Hepatocyte (in vitro differentiated cells): ENCODE measurements around the gene APBA2. TPM values are rescaled to one million over a fixed set of nuclear protein-coding genes. Genes with fewer than 3 reads are reported as not detected.

Experiments used
- DNase-seq: peaks from one replicate; pipeline ENCODE4 v3.0.0-alpha.2; 2016; ENCODE audit warnings: low spot score
- H2AFZ ChIP-seq: fragments of 200-600 bp; sonication (generic); 2 replicates; pipeline ENCODE4 v1.6.0; 2016; ENCODE audit warnings: antibody characterized with exemption, mild to moderate bottlenecking
- H3K27ac ChIP-seq: fragments of 200-600 bp; sonication (generic); 2 replicates; pipeline ENCODE4 v1.5.1; 2016; ENCODE audit warnings: mild to moderate bottlenecking
- H3K27me3 ChIP-seq: fragments of 200-600 bp; sonication (generic); 2 replicates; pipeline ENCODE4 v1.6.1; 2016
- H3K36me3 ChIP-seq: fragments of 200-600 bp; sonication (generic); replicated peaks from 2 replicates; pipeline ENCODE4 v1.5.1; 2016; ENCODE audit warnings: low read depth; ENCODE audit not compliant: insufficient read depth
- H3K4me1 ChIP-seq: fragments of 200-600 bp; sonication (generic); 2 replicates; pipeline ENCODE4 v1.5.1; 2016; ENCODE audit warnings: mild to moderate bottlenecking, moderate library complexity; ENCODE audit not compliant: insufficient read depth
- H3K4me2 ChIP-seq: fragments of 200-600 bp; sonication (generic); 2 replicates; pipeline ENCODE4 v1.6.0; 2016
- H3K4me3 ChIP-seq: fragments of 200-600 bp; sonication (generic); 2 replicates; pipeline ENCODE4 v1.5.1; 2016; ENCODE audit warnings: mild to moderate bottlenecking
- H3K79me2 ChIP-seq: fragments of 200-600 bp; sonication (generic); 2 replicates; pipeline ENCODE4 v1.6.0; 2017; ENCODE audit warnings: mild to moderate bottlenecking
- H3K9me2 ChIP-seq: fragments of 200-600 bp; sonication (generic); replicated peaks from 2 replicates; pipeline ENCODE4 v1.6.0; 2017; ENCODE audit warnings: mild to moderate bottlenecking; ENCODE audit not compliant: insufficient read depth
- H3K9me3 ChIP-seq: fragments of 200-600 bp; sonication (generic); 2 replicates; pipeline ENCODE4 v1.5.1; 2016; ENCODE audit warnings: low read depth, mild to moderate bottlenecking
- H4K20me1 ChIP-seq: fragments of 200-600 bp; sonication (generic); 2 replicates; pipeline ENCODE4 v1.6.0; 2016; ENCODE audit warnings: mild to moderate bottlenecking; ENCODE audit not compliant: insufficient read depth, poor library complexity, severe bottlenecking
- EZH2 ChIP-seq: fragments of 200-600 bp; sonication (generic); IDR thresholded peaks from 2 replicates; pipeline ENCODE4 v1.6.1; 2016; ENCODE audit warnings: antibody characterized with exemption, mild to moderate bottlenecking, borderline replicate concordance
- EZH2phosphoT487 ChIP-seq: fragments of 200-600 bp; sonication (generic); IDR thresholded peaks from one replicate; pipeline ENCODE4 v1.6.1; 2018; ENCODE audit warnings: antibody characterized with exemption, mild to moderate bottlenecking, low read depth, moderate library complexity; ENCODE audit not compliant: unreplicated experiment, severe bottlenecking
- WGBS: methylation state at CpG from one replicate; pipeline ENCODE4 v1.1.6; 2016; ENCODE audit warnings: low lambda C conversion rate; ENCODE audit errors: missing lambda C conversion rate; 5-methylcytosine and 5-hydroxymethylcytosine counted together
- polyA plus RNA-seq: library from polyadenylated mRNA; unstranded; fragments of >200 nt; fragmentation: Nextera tagmentation; extraction: Ambion mirVana; gene quantifications from 2 replicates; pipeline ENCODE4 v1.2.1, GENCODE V29; 2016
- total RNA-seq: library from RNA; depleted of rRNA; stranded (reverse); fragments of >200 nt; gene quantifications from 2 replicates; pipeline ENCODE4 v1.2.3, GENCODE V29; 2014
- TF ChIP-seq, protein P1 (sequence below): fragments of 200-600 bp; sonication (generic); IDR thresholded peaks from 2 replicates; pipeline ENCODE4 v1.5.1; 2016; ENCODE audit warnings: antibody characterized with exemption, mild to moderate bottlenecking; ENCODE audit not compliant: poor library complexity

APBA2 gene
- total and polyA plus RNA-seq, 2 experiments from 2014 or later, result 8.4 to 10.1 TPM

DNA sequence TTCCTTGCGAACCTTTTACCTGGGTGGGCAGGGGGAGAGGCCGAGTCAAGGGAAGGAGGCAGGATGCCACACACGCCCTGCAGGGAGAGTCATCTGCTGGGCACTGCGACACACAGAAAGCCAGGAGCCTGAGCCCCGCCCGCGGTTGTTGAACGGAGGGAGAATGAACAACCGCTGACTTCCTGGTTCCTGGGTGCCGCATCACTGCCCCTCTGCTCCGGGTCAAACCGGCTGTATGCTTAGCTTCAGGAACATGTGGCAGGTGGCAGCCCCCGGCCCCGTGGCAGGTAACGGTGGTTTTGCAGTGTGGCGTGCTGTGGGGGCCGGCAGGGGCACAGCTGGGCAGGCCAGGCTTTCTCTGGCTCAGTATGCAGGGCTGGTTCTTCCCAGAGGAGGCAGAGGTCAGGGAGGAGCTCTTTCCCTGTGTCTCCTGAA, 33.4 kb downstream of the APBA2 start:
- no peaks in the 10 kb centered on the region for H3K9me2 ChIP-seq
- H3K9me3 ChIP-seq, result no peaks in the 10 kb centered on the region
- DNase-seq, result peak; percentile 34
- no peaks in the 10 kb centered on the region for H3K36me3 ChIP-seq
- TF ChIP-seq EZH2 (no peak), EZH2phosphoT487 (no peak)
- TF ChIP-seq, protein P1, sequence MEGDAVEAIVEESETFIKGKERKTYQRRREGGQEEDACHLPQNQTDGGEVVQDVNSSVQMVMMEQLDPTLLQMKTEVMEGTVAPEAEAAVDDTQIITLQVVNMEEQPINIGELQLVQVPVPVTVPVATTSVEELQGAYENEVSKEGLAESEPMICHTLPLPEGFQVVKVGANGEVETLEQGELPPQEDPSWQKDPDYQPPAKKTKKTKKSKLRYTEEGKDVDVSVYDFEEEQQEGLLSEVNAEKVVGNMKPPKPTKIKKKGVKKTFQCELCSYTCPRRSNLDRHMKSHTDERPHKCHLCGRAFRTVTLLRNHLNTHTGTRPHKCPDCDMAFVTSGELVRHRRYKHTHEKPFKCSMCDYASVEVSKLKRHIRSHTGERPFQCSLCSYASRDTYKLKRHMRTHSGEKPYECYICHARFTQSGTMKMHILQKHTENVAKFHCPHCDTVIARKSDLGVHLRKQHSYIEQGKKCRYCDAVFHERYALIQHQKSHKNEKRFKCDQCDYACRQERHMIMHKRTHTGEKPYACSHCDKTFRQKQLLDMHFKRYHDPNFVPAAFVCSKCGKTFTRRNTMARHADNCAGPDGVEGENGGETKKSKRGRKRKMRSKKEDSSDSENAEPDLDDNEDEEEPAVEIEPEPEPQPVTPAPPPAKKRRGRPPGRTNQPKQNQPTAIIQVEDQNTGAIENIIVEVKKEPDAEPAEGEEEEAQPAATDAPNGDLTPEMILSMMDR, result no peak
- H3K27me3 ChIP-seq, result no peaks in the 10 kb centered on the region
- no peaks in the 10 kb centered on the region for H4K20me1 ChIP-seq
- H2AFZ ChIP-seq, result peak overlapping the region; percentile 39
- H3K79me2 ChIP-seq, result no peaks in the 10 kb centered on the region
- peak overlapping the region; percentile 78 for H3K4me2 ChIP-seq
- no peak overlapping the region for H3K27ac ChIP-seq
- H3K4me3 ChIP-seq, result no peak overlapping the region
- H3K4me1 ChIP-seq, result no peaks in the 10 kb centered on the region
- 69% methylated on average over 17 of the region's 17 CpGs for WGBS

DNA sequence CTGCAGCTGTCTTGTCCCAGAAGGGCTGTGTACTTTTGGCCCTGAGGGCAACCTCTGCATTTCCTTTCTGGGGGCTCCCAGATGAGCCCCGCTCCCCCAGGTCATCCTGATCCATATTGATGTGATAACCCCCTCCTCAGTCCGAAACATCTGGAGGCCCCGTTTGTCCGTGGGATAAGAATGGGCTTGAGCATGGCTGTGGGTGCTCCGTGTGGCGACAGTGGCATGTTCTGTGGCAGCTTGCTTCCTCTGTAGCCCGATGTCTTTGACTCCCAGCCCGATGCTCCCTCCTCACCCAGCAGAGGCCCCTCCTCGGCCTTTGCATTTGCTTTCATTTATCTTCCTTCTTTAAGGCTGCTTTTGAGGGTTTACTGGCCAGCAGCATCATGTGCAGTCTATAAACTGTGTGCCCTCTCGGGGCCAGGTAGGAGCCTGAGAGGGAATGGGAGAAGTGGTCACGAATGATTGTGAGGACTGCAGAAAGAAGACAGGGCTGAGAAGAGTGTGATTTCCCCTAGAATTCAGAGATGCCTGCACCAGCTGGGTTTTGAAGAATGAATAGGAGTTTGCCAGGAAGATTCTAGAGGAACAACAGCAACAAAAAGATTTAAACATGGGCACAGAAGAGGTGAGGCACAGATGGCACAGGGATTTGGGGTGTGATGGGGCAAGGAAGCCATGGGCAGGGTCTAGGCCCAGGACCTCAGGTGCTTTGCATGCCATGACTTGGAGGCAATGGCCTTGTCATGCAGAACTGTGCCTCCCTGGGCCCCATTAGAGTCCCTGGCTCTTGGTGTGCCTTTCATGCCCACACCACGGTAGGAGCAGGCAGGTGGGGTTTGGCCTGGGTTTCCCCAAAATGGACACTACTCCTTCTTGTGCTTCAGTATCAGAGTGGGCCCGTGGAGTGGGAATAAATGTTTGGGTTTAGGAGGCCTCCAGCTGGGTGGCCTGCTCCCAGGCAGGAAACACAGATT, 34.2 kb downstream of the APBA2 start:
- Histone ChIP-seq H4K20me1 (no peaks in the 10 kb centered on the region), H3K4me1 (no peaks in the 10 kb centered on the region), H3K4me2 (no peak overlapping the region), H3K27ac (no peak overlapping the region), H3K79me2 (no peaks in the 10 kb centered on the region), H3K9me3 (no peaks in the 10 kb centered on the region), H3K36me3 (no peaks in the 10 kb centered on the region), H2AFZ (no peak overlapping the region), H3K9me2 (no peaks in the 10 kb centered on the region), H3K4me3 (no peak overlapping the region), H3K27me3 (no peaks in the 10 kb centered on the region)
- 81% methylated on average over 13 of the region's 13 CpGs for WGBS
- no peak for DNase-seq
- TF ChIP-seq EZH2phosphoT487, result no peak
- TF ChIP-seq, protein P1, result no peak
- no peak for TF ChIP-seq EZH2

DNA sequence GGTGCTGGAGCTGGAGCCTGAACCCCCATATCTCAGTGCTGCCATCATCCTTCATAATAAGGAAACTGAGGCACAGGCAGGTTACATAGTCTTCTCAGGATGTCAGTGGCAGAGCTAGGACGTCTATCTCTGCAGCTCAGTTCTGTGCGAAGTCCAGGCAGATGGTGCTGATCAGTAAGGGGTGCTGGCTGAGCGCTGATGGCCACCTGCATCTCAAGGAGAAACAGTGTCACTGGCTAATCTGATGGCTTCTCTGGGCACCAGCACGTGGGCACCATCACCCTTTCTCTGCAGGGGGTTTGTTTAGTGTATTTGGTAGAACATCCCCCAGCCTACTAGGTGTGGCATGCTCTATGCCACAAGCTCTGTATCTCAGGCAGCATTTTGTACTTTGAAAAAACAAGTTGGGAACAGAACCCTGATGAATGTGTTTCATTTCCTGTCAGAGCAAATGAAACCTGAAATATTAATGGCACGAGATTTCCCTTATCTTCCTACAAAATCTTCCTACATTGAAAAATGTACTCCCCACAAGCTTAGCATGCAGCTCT, 35.1 kb downstream of the APBA2 start:
- Histone ChIP-seq H4K20me1 (no peaks in the 10 kb centered on the region), H3K9me2 (no peaks in the 10 kb centered on the region), H3K36me3 (no peaks in the 10 kb centered on the region), H3K27me3 (no peaks in the 10 kb centered on the region), H3K4me3 (no peak overlapping the region), H3K79me2 (no peaks in the 10 kb centered on the region), H2AFZ (no peak overlapping the region), H3K4me1 (no peaks in the 10 kb centered on the region), H3K9me3 (no peaks in the 10 kb centered on the region), H3K4me2 (no peak overlapping the region), H3K27ac (no peak overlapping the region)
- 76% methylated on average over 5 of the region's 5 CpGs for WGBS
- no peak for DNase-seq
- no peak for TF ChIP-seq EZH2phosphoT487
- TF ChIP-seq, protein P1, result no peak
- no peak for TF ChIP-seq EZH2
